HepG2 (cell line): ENCODE data around the gene SV2B. TPM values are rescaled to one million over a fixed set of nuclear protein-coding genes. Genes with fewer than 3 reads are reported as not detected.

Source experiments
- ATAC-seq: fragments of 200-7000 bp; cut with Tn5 transposase; 3 replicates; pipeline ENCODE4 v1.9.1; 2020; ENCODE audit warnings: mild to moderate bottlenecking, moderate library complexity
- BruUV-seq: library from RNA; stranded (reverse); fragments of 400-500 nt; replicated peaks from 2 replicates; lab custom pipeline; 2021; lab: Mats Ljungman, UMichigan
- CTCF ChIA-PET: fragments of 300-600 bp; formaldehyde crosslinking; extraction: SDS; loops from one replicate; lab custom pipeline; 2021; ENCODE audit warnings: low total read pairs, inconsistent platforms, low intra/inter-chr PET ratio; lab: Yijun Ruan, JAX
- POLR2A ChIA-PET: fragments of 350-600 bp; sonication (Branson Sonifier 250); formaldehyde crosslinking; loops from one replicate; lab custom pipeline; 2020; ENCODE audit warnings: antibody characterized with exemption, inconsistent platforms; lab: Yijun Ruan, JAX
- DNase-seq: peaks from one replicate; pipeline ENCODE4 v3.0.0-alpha.2; 2015; ENCODE audit warnings: low spot score
- FAIRE-seq: peaks from 3 replicates; lab custom pipeline; 2011; peaks lifted over from hg19 to GRCh38; lab: Jason Lieb, UNC
- H2AFZ ChIP-seq: one replicate; pipeline ENCODE4 v1.6.1; 2011; ENCODE audit warnings: low read length, inconsistent platforms
- H3K27ac ChIP-seq: fragments of 300-600 bp; 3 replicates; pipeline ENCODE4 v1.8.0; 2011; ENCODE audit warnings: mixed run types, mild to moderate bottlenecking, mixed read lengths, low read length, inconsistent platforms; ENCODE audit not compliant: insufficient read depth; ENCODE audit errors: extremely low read length
- H3K27me3 ChIP-seq, 2 experiments: fragments of 200-600 bp in 1 of 2; 2 replicates in 1 of 2; 3 replicates in 1 of 2; pipeline versions ENCODE4 v1.6.0 to v1.8.0; 2011; ENCODE audit warnings: low read length in 2 of 2, mild to moderate bottlenecking in 2 of 2, moderate library complexity in 2 of 2, inconsistent platforms in 1 of 2; ENCODE audit not compliant: insufficient read depth in 2 of 2, control insufficient read depth in 1 of 2
- H3K36me3 ChIP-seq, 2 experiments: fragments of 200-600 bp in 1 of 2; replicated peaks in 1 of 2; 2 replicates in 1 of 2; 3 replicates in 1 of 2; pipeline versions ENCODE4 v1.5.1 to v1.8.0; 2011; ENCODE audit warnings: low read length in 2 of 2, inconsistent platforms in 1 of 2; ENCODE audit not compliant: insufficient read depth in 2 of 2, control insufficient read depth in 1 of 2
- H3K4me1 ChIP-seq: 2 replicates; pipeline ENCODE4 v1.5.1; 2012; ENCODE audit warnings: low read length, inconsistent platforms; ENCODE audit not compliant: insufficient read depth
- H3K4me2 ChIP-seq: 2 replicates; pipeline ENCODE4 v1.6.0; 2011; ENCODE audit warnings: low read depth, low read length, inconsistent platforms
- H3K4me3 ChIP-seq, 3 experiments: fragments of 200-600 bp in 1 of 3; sonication (generic), shearing (Covaris generic) in 1 of 3; replicated peaks in 1 of 3; 2 replicates each; pipeline ENCODE4 v1.5.1; 2011 to 2016; ENCODE audit warnings: low read length in 3 of 3, inconsistent platforms in 2 of 3, low read depth in 2 of 3, mild to moderate bottlenecking in 2 of 3, control low read depth in 1 of 3, mixed read lengths in 1 of 3; ENCODE audit not compliant: insufficient read depth in 1 of 3
- H3K79me2 ChIP-seq: one replicate; pipeline ENCODE4 v1.6.1; 2011; ENCODE audit warnings: low read length, inconsistent platforms; ENCODE audit not compliant: insufficient read depth
- H3K9ac ChIP-seq: 2 replicates; pipeline ENCODE4 v1.6.0; 2011; ENCODE audit warnings: mild to moderate bottlenecking, low read depth, low read length, inconsistent platforms; ENCODE audit not compliant: insufficient read depth
- H3K9me3 ChIP-seq: 2 replicates; pipeline ENCODE4 v1.5.1; 2012; ENCODE audit warnings: mild to moderate bottlenecking, low read length
- H4K20me1 ChIP-seq: 2 replicates; pipeline ENCODE4 v1.6.0; 2011; ENCODE audit warnings: inconsistent platforms, mild to moderate bottlenecking, low read length, moderate library complexity; ENCODE audit not compliant: insufficient read depth
- ARHGAP35 ChIP-seq: sonication (generic); formaldehyde crosslinking; IDR thresholded peaks from 2 replicates; pipeline ENCODE4 v1.9.0; 2022; ENCODE audit warnings: mild to moderate bottlenecking, inconsistent platforms, moderate library complexity, missing genetic modification reagents, borderline replicate concordance
- CTCF ChIP-seq: sonication (generic); formaldehyde crosslinking; IDR thresholded peaks from 2 replicates; pipeline ENCODE4 v1.5.0; 2020; ENCODE audit warnings: mild to moderate bottlenecking, missing genetic modification reagents, moderate library complexity
- ETV5 ChIP-seq: IDR thresholded peaks from 2 replicates; pipeline ENCODE4 v1.6.1; 2018; ENCODE audit warnings: missing biosample characterization, missing genetic modification reagents, inconsistent platforms, borderline replicate concordance
- MAFF ChIP-seq: IDR thresholded peaks from 2 replicates; pipeline ENCODE4 v1.6.1; 2011; ENCODE audit warnings: low read depth, low read length, improper control_type of control experiment
- MAFK ChIP-seq, 2 experiments: IDR thresholded peaks in 1 of 2; conservative IDR thresholded peaks in 1 of 2; 2 replicates each; pipeline ENCODE4 v1.6.1; 2011; ENCODE audit warnings: improper control_type of control experiment in 2 of 2, low read length in 2 of 2
- SYNCRIP ChIP-seq: fragments of 200-400 bp; formaldehyde crosslinking; IDR thresholded peaks from 2 replicates; pipeline ENCODE4 v1.6.1; 2018; ENCODE audit warnings: mild to moderate bottlenecking, low read depth, low read length; ENCODE audit not compliant: insufficient read depth
- ZFP62 ChIP-seq: sonication (generic); formaldehyde crosslinking; IDR thresholded peaks from 2 replicates; pipeline ENCODE4 v1.4.0; 2020; ENCODE audit warnings: missing genetic modification reagents
- ZFX ChIP-seq: sonication (generic); formaldehyde crosslinking; IDR thresholded peaks from 2 replicates; pipeline ENCODE4 v1.4.0; 2020; ENCODE audit warnings: mild to moderate bottlenecking, low read depth, missing genetic modification reagents, moderate library complexity
- ZNF432 ChIP-seq: sonication (generic); formaldehyde crosslinking; IDR thresholded peaks from 2 replicates; pipeline ENCODE4 v1.5.0; 2020; ENCODE audit warnings: missing genetic modification reagents, mild to moderate bottlenecking, borderline replicate concordance
- ZNF44 ChIP-seq: sonication (generic); formaldehyde crosslinking; IDR thresholded peaks from 2 replicates; pipeline ENCODE4 v1.5.1; 2020; ENCODE audit warnings: mild to moderate bottlenecking, missing genetic modification reagents
- ZNF574 ChIP-seq: sonication (generic); formaldehyde crosslinking; IDR thresholded peaks from 2 replicates; pipeline ENCODE4 v1.4.0; 2020; ENCODE audit warnings: missing genetic modification reagents
- WGBS: methylation state at CpG from one replicate; pipeline ENCODE4 v1.1.6; 2017; ENCODE audit warnings: low lambda C conversion rate; 5-methylcytosine and 5-hydroxymethylcytosine counted together
- in situ Hi-C: cut with HindIII; loops from 2 replicates; pipeline ENCODE4 v1.10.0; 2017; ENCODE audit warnings: low pct_unique_long_range_greater_than_20kb; ENCODE audit not compliant: extremely low pct_ligation_motif_present
- intact Hi-C: fragments of 100-400 bp; cut with micrococcal nuclease; formaldehyde crosslinking; loops from one replicate; pipeline ENCODE4 v1.10.0; 2022; ENCODE audit not compliant: unreplicated experiment
- polyA plus RNA-seq, 8 experiments: library from polyadenylated mRNA; depleted of rRNA in 3 of 8; stranded (reverse) in 7 of 8; unstranded in 1 of 8; fragments of >200 nt; fragmentation: Illumina TruSeq in 4 of 8; extraction: Trizol in 4 of 8; gene quantifications; 2 replicates each; pipeline versions ENCODE4 v1.2.1 to v1.2.3, GENCODE V29; 2011 to 2016; ENCODE audit warnings: low read depth in 4 of 8, missing spikeins in 1 of 8, mixed read lengths in 1 of 8; ENCODE audit not compliant: insufficient read depth in 1 of 8
- total RNA-seq, 5 experiments: library from RNA; depleted of rRNA; stranded (reverse); fragments of >200 nt; fragmentation: Illumina TruSeq; extraction: Trizol; gene quantifications; 2 replicates each; pipeline ENCODE4 v1.2.3, GENCODE V29; 2016; ENCODE audit warnings: low read depth in 1 of 5
- TF ChIP-seq, protein P1 (sequence below): sonication (generic); formaldehyde crosslinking; IDR thresholded peaks from 2 replicates; pipeline ENCODE4 v1.4.0; 2020; ENCODE audit warnings: mild to moderate bottlenecking, missing genetic modification reagents

The SV2B gene
- total and polyA plus RNA-seq, 2 of the 13 experiments (the other 11 are each of a cell fraction or from before 2014, with no cell fraction given): not detected

- Histone ChIP-seq H3K4me2 (no peak overlapping the region), H3K36me3 (no peaks in the 10 kb centered on the region), H3K27ac (no peak overlapping the region), H2AFZ (no peak overlapping the region), H3K9me3 (no peaks in the 10 kb centered on the region), H3K9ac (no peak overlapping the region), H3K27me3 (peaks cover 0 to 14% of the 10 kb centered on the region in 2 experiments; a peak in 3 of 5 replicates), H3K4me3 (no peak overlapping the region), H4K20me1 (no peaks in the 10 kb centered on the region), H3K79me2 (no peaks in the 10 kb centered on the region), H3K4me1 (no peaks in the 10 kb centered on the region)
- CTCF ChIA-PET: no interaction called here
- ATAC-seq (peak; percentile 55), DNase-seq (no peak), FAIRE-seq (no peak)
- BruUV-seq: no TSS peak
- TF ChIP-seq ZFX (CRISPR knock-in tag) (no peak), CTCF (CRISPR knock-in tag) (peak; percentile 9; the same call in 1 of the 2 replicates)
- WGBS: 0% methylated on average over 1 of the region's 1 CpG
- intact Hi-C loops: no loop called here
- in situ Hi-C loops: no loop called here
- POLR2A ChIA-PET: no interaction called here
These were observed 189.3 kb downstream of the SV2B start for GRCh38 chr15:91289324-91289723.

GRCh38 chr15:91290553-91290952 is 190.5 kb downstream of the SV2B start:
- Histone ChIP-seq H3K79me2 (no peaks in the 10 kb centered on the region), H3K27me3 (peaks cover 0 to 21% of the 10 kb centered on the region in 2 experiments; a peak in 4 of 5 replicates), H3K9ac (no peak overlapping the region), H3K4me2 (no peak overlapping the region), H4K20me1 (no peaks in the 10 kb centered on the region), H3K27ac (no peak overlapping the region), H3K4me3 (no peak overlapping the region), H3K36me3 (no peaks in the 10 kb centered on the region), H2AFZ (no peak overlapping the region), H3K9me3 (no peaks in the 10 kb centered on the region), H3K4me1 (no peaks in the 10 kb centered on the region)
- ChIA-PET POLR2A (no interaction called here), CTCF (no interaction called here)
- intact Hi-C loops: no loop called here
- ATAC-seq (no peak), DNase-seq (no peak), FAIRE-seq (no peak)
- BruUV-seq: no TSS peak
- in situ Hi-C loops: no loop called here
- WGBS: 4% methylated on average over 6 of the region's 6 CpGs
- TF ChIP-seq SYNCRIP: no peak
- TF ChIP-seq ZFP62: no peak
- peak; percentile 44 to 52; a peak in 3 of 4 replicates for TF ChIP-seq MAFK (conservative IDR thresholded peaks at IDR 0.05 in 1 of 2, IDR thresholded peaks at IDR 0.05 in 1 of 2; ENCODE audit: low read length in 2 of 2)
- TF ChIP-seq ZNF574 (CRISPR knock-in tag): no peak
- no peak for TF ChIP-seq ZNF44 (CRISPR knock-in tag)
- no peak for TF ChIP-seq ETV5 (CRISPR knock-in tag)
- TF ChIP-seq, protein P1, sequence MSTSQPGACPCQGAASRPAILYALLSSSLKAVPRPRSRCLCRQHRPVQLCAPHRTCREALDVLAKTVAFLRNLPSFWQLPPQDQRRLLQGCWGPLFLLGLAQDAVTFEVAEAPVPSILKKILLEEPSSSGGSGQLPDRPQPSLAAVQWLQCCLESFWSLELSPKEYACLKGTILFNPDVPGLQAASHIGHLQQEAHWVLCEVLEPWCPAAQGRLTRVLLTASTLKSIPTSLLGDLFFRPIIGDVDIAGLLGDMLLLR (CRISPR knock-in tag): no peak
- no peak for TF ChIP-seq ARHGAP35 (CRISPR knock-in tag)
- 0 out of 2 replicates have a peak, but pooled peaks have one; percentile 24 for TF ChIP-seq MAFF
- TF ChIP-seq ZNF432: no peak
